ENCODE results near the gene C9orf43.

The C9orf43 gene

GRCh38 chr9:113474360-113475028 is 63.9 kb downstream of the C9orf43 start:
- H3K4me3 ChIP-seq (replicated peaks in 1 of 2; ENCODE audit: low read depth in 2 of 2, low read length in 2 of 2), result no peak overlapping the region
- no peak for TF ChIP-seq CTCF (IDR thresholded peaks at IDR 0.05; ENCODE audit: low read depth, low read length)
- DNase-seq (ENCODE audit: low read depth in 2 of 2), result no peak

DNA sequence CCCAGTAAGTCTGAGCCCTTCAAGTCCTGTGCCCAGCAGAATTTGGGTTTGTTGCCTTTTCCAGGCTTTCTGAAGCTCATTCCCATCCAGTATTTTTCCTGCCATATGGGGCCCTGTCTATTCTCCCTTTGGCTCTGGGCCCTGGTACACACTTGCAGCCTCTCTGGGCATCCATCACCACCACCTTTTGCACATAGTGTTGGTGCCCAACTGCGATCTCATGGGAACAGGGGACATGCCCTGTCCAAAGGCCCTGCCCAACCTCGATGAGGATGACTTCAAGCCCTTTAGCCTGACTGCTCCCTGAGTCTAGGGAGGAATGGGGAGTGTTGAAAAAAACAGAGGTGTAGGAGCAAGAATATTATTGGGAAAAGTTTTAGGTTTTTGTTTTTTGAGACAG is 64.5 kb downstream of the C9orf43 start:
- no peak for DNase-seq (ENCODE audit: low read depth in 2 of 2)
- no peak for TF ChIP-seq CTCF (IDR thresholded peaks at IDR 0.05; ENCODE audit: low read depth, low read length)

DNA sequence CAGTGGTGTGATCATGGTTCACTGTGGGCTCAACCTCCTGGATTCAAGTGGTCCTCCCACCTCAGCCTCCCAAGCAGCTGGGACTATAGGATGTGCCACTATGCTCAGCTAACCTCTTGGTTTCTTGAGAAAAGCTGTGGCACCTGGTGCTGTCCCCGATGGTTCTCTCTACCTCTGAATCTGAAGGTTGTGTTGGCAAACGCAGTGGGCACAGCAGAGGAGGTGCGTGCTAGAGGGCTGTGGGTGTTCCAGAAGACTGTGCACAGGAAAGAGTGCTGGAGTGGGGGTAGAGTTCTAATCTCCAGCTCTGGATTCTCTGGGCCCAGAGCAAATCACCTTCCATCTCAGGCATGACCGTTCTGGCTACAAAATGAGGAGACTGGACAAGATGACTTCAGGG is 65.4 kb downstream of the C9orf43 start:
- no peak for DNase-seq (ENCODE audit: low read depth in 2 of 2)
- no peak overlapping the region for H3K4me3 ChIP-seq (replicated peaks in 1 of 2; ENCODE audit: low read depth in 2 of 2, low read length in 2 of 2)
- no peak for TF ChIP-seq CTCF (IDR thresholded peaks at IDR 0.05; ENCODE audit: low read depth, low read length)

More for the DNA sequence above, 64.5 kb downstream of the C9orf43 start:
- no peak overlapping the region for H3K4me3 ChIP-seq (replicated peaks in 1 of 2; ENCODE audit: low read depth in 2 of 2, low read length in 2 of 2)

- H3K4me3 ChIP-seq (replicated peaks in 1 of 2; ENCODE audit: low read depth in 2 of 2, low read length in 2 of 2), result no peak overlapping the region
- no peak for TF ChIP-seq CTCF (IDR thresholded peaks at IDR 0.05; ENCODE audit: low read depth, low read length)
- DNase-seq (ENCODE audit: low read depth in 2 of 2), result no peak
Observed at GRCh38 chr9:113476511-113476916, 66.0 kb downstream of the C9orf43 start.

DNA sequence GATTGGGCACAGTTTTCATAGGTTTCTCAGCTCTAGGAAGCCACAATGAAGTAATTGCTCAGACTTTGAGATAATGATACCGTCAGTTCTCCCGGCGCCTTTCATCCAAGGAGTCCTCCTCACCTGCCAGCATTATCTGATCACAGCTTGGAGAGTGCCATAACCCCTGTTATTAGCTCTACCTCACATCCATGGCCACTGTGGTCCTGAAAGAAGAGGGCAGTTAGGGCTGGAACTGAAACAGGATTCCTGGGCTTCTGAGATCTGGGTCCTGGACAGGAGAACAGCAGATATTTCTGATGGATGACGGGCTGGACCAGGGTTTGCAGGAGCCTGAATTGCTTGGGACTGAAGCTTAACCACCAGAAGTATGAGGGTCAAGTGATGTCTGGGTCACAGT is 66.5 kb downstream of the C9orf43 start:
- no peak for TF ChIP-seq CTCF (IDR thresholded peaks at IDR 0.05; ENCODE audit: low read depth, low read length)
- H3K4me3 ChIP-seq (replicated peaks in 1 of 2; ENCODE audit: low read depth in 2 of 2, low read length in 2 of 2), result no peak overlapping the region
- no peak for DNase-seq (ENCODE audit: low read depth in 2 of 2)

- no peak overlapping the region for H3K4me3 ChIP-seq (replicated peaks in 1 of 2; ENCODE audit: low read depth in 2 of 2, low read length in 2 of 2)
- no peak for TF ChIP-seq CTCF (IDR thresholded peaks at IDR 0.05; ENCODE audit: low read depth, low read length)
- DNase-seq (ENCODE audit: low read depth in 2 of 2), result no peak
Observed at GRCh38 chr9:113477661-113478060, 67.1 kb downstream of the C9orf43 start.

DNA sequence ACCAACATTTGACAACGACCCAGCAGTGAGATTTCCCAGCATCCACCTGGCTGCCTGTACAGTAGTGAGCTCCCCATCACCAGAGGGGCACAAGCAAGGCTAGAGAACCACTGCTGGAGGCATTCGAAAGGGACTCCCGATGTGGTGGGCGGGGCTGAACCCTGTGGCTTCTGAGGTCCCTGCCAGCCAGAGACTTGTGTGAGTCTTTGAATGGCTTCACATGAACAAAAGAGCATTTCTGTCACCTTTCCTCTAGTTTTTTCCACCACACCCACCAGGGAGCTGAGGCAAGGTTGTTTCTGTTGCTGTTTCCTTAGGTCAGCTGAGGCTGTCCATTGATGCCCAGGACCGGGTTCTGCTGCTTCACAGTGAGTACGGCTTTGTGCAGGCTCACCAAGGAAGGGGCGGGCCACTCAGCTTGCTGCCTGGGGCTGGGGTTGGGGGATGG is 68.7 kb downstream of the C9orf43 start:
- TF ChIP-seq CTCF (IDR thresholded peaks at IDR 0.05; ENCODE audit: low read depth, low read length), result no peak
- no peak for DNase-seq (ENCODE audit: low read depth in 2 of 2)
- no peak overlapping the region for H3K4me3 ChIP-seq (replicated peaks in 1 of 2; ENCODE audit: low read depth in 2 of 2, low read length in 2 of 2)

Data from cardiac fibroblast (primary cell).